HG03025 (cell line): Measurements from ENCODE around the gene CAND2.
"Not testable (repeated sequence)": the region's sequence is repeated elsewhere in the genome, so short reads cannot be mapped to it uniquely, and the experiment has no call there.

ENCODE experiments used
- ATAC-seq: cut with Tn5 transposase; IDR thresholded peaks from one replicate; pipeline ENCODE4 v1.9.1; 2021; ENCODE audit warnings: mild to moderate bottlenecking, moderate library complexity; ENCODE audit not compliant: unreplicated experiment, low FRiP score

Gene CAND2

GRCh38 chr3:12769761-12770160 lies 26.7 kb upstream of the CAND2 start:
- ATAC-seq: no peak

GRCh38 chr3:12771236-12771635 lies 25.2 kb upstream of the CAND2 start:
- no peak for ATAC-seq

- no peak for ATAC-seq
Measured at GRCh38 chr3:12772462-12772861, 24.0 kb upstream of the CAND2 start.

GRCh38 chr3:12773030-12773709 lies 23.3 kb upstream of the CAND2 start:
- no peak for ATAC-seq

GRCh38 chr3:12773710-12774086 lies 22.8 kb upstream of the CAND2 start:
- no peak for ATAC-seq

GRCh38 chr3:12774619-12775018 lies 21.9 kb upstream of the CAND2 start:
- ATAC-seq: no peak

- no peak for ATAC-seq
Measured at GRCh38 chr3:12775226-12775625, 21.3 kb upstream of the CAND2 start.

- ATAC-seq: not testable (repeated sequence)
Measured at GRCh38 chr3:12775970-12776369, 20.5 kb upstream of the CAND2 start.

- no peak for ATAC-seq
Measured at GRCh38 chr3:12777171-12777570, 19.3 kb upstream of the CAND2 start.

- no peak for ATAC-seq
Measured at GRCh38 chr3:12780751-12781150, 15.7 kb upstream of the CAND2 start.

- ATAC-seq: no peak
Measured at GRCh38 chr3:12782172-12782815, 14.2 kb upstream of the CAND2 start.

- no peak for ATAC-seq
Measured at GRCh38 chr3:12785096-12785495, 11.4 kb upstream of the CAND2 start.

GRCh38 chr3:12787346-12787745 lies 9.1 kb upstream of the CAND2 start:
- ATAC-seq: not testable (repeated sequence)

GRCh38 chr3:12787967-12788690 lies 8.4 kb upstream of the CAND2 start:
- ATAC-seq: not testable (repeated sequence)

- no peak for ATAC-seq
Measured at GRCh38 chr3:12791430-12791829, 5.0 kb upstream of the CAND2 start.

GRCh38 chr3:12793701-12794100 lies 2.8 kb upstream of the CAND2 start:
- ATAC-seq: no peak

GRCh38 chr3:12797124-12797891 lies 828 bp downstream of the CAND2 start:
- ATAC-seq: no peak

GRCh38 chr3:12797892-12798558 lies 1.5 kb downstream of the CAND2 start:
- no peak for ATAC-seq

GRCh38 chr3:12798559-12799179 lies 2.2 kb downstream of the CAND2 start:
- no peak for ATAC-seq
